AG08395 (cell line): ENCODE measurements around the gene UQCC3.
A peak's percentile ranks its signal among the peaks of the same experiment; 100 is the strongest.
"Not testable (repeated sequence)": the region's sequence is repeated elsewhere in the genome, so short reads cannot be mapped to it uniquely, and the experiment has no call there.

Experiments used
- DNase-seq: peaks from one replicate; pipeline ENCODE4 v3.0.0; 2012; ENCODE audit warnings: mixed read lengths, low spot score

UQCC3 gene, protein sequence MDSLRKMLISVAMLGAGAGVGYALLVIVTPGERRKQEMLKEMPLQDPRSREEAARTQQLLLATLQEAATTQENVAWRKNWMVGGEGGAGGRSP

DNA sequence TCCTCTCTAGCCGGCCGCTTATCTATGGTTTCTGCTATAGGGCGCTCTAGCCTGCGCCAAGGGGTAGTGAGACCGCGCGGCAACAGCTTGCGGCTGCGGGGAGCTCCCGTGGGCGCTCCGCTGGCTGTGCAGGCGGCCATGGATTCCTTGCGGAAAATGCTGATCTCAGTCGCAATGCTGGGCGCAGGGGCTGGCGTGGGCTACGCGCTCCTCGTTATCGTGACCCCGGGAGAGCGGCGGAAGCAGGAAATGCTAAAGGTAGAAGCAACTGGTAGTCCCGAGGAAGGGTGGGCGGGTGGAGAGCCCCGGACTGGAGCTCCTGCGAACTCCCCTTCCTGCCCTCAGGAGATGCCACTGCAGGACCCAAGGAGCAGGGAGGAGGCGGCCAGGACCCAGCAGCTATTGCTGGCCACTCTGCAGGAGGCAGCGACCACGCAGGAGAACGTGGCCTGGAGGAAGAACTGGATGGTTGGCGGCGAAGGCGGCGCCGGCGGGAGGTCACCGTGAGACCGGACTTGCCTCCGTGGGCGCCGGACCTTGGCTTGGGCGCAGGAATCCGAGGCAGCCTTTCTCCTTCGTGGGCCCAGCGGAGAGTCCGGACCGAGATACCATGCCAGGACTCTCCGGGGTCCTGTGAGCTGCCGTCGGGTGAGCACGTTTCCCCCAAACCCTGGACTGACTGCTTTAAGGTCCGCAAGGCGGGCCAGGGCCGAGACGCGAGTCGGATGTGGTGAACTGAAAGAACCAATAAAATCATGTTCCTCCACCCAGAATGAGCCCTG lies at the start of gene UQCC3, which contains the start of gene LBHD1:
TSS of gene UQCC3 (plus strand) at position 66 of the 782 bp plus-strand sequence. CDS start at position 139, 73 bp downstream.
TSS of gene LBHD1 (minus strand) at position 660 of the 782 bp plus-strand sequence. CDS start 2,236 bp downstream, outside the sequence.
- DNase-seq, result peak; percentile 69

DNA sequence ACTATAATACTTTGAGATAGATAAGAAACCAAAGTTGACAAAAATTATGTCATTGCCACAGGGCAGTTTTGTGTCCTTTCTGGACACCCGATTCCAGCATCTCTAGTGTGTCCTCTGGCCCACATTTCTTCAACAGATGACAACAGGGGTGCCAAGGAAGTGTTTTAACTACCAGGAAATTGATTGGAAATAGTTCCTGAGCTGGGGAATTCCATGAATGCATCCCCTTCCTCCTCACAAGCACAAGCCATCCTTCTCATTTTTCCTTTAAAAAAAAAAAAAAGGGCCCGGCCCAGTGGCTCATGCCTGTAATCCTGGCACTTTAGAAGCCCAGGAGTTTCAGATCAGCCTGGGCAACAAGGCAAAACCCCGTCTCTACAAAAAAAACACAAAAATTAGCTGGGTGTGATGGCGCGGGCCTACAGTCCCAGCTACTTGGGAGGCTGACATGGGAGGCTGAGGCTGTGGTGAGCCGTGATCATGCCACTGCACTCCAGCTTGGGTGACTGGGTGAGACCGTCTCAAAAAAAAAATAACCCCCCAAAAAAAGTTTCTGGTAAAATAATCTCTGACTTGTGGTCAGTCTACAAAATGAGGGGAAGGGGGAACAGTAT lies 48.9 kb upstream of the UQCC3 start:
- DNase-seq, result no peak

- DNase-seq, result no peak
These were observed 43.8 kb upstream of the UQCC3 start for GRCh38 chr11:62627713-62628112.

DNA sequence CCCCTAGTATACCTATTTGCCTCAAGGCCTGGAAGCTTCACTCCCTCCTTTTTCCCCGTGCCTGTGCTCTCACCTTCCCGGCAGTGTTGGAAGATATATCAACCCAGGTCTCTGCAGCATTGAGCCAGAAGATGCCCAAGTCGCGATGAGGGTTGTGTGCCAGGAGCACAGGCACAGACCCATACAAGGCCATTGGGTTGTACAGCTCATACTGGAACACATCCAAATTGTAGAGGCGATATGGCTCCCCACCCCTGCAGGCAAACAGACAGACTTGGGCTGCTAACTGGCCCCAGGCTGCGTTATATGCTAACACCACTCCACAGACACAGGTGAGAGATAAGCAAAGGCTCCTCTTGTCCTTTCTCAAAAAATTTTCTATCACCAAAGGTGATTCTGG lies 39.0 kb upstream of the UQCC3 start:
- no peak for DNase-seq

- no peak for DNase-seq
These were observed 27.3 kb upstream of the UQCC3 start for GRCh38 chr11:62644220-62644619.

DNA sequence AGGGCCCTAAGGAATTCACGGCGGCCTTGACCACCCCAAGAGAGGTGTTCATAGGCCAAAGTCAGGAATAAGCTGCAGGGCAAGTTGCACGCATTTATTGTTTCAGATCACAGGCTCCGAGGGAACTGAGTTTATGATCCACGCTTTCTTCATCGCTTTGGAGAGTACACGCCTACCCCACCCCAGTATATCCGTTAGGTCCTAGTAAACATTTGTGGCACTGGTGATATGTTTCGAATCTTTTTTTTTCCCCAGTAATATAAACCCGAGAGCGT lies 25.9 kb upstream of the UQCC3 start:
- DNase-seq, result no peak

DNA sequence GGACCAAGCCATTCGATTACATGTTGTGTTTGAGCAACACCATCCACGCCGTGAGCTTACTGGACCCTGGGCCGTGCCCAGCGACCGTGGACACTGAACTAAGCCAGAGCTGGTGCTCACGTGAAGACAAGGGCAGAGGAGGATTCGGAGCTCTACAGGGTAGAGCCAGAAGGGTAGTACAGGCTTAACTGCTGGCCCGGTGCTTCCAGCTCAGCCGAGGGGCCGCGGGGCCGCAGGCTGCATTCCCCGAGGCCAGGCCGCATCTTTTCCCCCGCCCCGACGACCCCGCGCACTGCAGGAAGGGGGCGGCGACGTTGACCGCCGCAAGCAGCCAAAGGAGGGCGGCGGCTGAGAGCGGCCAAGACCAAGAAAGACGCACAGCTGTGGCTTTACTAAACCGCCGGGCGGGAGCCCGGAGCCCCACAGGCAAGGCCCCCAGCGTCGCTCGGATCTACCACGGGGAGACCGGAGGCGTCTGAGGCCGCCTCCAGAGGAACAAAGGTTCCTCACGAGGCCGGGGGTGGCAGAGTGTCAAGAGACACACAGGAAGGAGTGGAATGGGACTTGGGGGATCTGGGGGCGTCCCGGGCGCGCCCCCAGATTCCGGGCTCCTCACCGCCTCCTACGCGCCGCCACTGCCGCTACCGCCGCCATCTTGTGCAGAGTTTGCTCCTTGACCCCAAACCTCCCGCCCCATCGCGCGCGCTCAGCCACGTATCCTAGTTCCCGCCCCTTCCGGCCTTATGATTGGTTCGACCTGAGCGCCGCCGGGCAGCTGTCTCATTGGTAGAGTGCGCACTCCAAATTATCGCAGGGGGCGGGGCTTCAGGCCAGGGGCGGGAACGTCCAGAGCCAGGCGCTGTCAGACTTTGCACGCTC lies 25.3 kb upstream of the UQCC3 start, which contains the start of gene GANAB:
TSS of gene GANAB (minus strand) at position 668 of the 879 bp plus-strand sequence. CDS start at position 654, 14 bp downstream.
- DNase-seq, result peak; percentile 100

GRCh38 chr11:62646825-62647608 lies 24.5 kb upstream of the UQCC3 start:
- DNase-seq, result no peak

- DNase-seq, result peak; percentile 29
These were observed 23.9 kb upstream of the UQCC3 start for GRCh38 chr11:62647609-62648005.

DNA sequence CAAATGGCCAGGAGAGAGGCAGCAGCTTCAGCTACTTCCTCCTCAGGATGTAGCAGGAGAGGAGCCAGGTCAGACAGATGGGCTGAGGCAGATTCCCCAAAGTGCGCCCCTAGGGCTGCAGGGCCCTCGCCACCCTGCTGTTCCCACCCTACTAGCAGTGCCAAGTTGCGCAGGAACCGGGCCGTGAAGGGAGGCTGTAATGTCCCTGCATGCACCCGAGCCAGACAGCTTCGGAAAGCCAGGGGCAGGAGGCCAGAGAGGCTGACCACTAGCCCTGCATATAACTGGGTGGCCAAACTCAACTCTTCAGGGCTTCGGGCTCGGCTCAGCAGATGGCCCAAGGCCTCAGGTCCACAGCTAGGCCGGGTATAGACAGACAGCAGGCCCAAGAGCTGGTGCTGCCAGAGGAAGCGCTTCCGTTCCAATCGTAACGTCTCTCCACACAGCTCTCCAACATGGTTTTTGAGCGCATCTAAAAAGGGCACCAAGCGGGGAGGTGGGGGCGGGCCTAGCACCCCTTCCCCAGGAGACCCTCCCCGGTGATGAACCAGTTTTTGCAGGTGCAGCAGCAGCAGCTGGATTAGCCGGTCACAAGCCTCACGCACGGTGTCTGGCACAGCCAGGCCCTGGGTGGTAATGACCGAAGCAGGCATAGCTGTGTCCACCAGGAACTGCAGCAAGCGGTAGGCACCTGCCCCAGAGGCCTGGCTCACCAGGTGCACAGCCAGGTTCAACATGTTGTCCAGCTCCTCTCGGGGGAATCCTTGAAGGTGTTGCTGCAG lies 23.1 kb upstream of the UQCC3 start:
- DNase-seq, result no peak

GRCh38 chr11:62648967-62649364 lies 22.5 kb upstream of the UQCC3 start:
- DNase-seq, result no peak

GRCh38 chr11:62649486-62649885 lies 22.0 kb upstream of the UQCC3 start:
- DNase-seq, result no peak

DNA sequence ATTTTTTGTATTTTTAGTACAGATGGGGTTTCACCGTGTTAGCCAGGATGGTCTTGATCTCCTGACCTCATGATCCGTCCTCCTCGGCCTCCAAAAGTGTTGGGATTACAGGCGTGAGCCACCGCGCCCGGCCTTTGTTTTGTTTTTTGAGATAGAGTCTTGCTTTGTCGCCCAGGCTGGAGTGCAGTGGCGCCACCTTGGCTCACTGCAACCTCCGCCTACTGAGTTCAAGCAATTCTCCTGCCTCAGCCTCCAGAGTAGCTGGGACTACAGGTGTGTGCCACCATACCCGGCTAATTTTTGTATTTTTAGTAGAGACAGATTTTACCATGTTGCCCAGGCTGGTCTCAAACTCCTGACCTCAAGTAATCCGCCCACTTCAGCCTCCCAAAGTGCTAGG lies 21.2 kb upstream of the UQCC3 start:
- DNase-seq, result not testable (repeated sequence)

DNA sequence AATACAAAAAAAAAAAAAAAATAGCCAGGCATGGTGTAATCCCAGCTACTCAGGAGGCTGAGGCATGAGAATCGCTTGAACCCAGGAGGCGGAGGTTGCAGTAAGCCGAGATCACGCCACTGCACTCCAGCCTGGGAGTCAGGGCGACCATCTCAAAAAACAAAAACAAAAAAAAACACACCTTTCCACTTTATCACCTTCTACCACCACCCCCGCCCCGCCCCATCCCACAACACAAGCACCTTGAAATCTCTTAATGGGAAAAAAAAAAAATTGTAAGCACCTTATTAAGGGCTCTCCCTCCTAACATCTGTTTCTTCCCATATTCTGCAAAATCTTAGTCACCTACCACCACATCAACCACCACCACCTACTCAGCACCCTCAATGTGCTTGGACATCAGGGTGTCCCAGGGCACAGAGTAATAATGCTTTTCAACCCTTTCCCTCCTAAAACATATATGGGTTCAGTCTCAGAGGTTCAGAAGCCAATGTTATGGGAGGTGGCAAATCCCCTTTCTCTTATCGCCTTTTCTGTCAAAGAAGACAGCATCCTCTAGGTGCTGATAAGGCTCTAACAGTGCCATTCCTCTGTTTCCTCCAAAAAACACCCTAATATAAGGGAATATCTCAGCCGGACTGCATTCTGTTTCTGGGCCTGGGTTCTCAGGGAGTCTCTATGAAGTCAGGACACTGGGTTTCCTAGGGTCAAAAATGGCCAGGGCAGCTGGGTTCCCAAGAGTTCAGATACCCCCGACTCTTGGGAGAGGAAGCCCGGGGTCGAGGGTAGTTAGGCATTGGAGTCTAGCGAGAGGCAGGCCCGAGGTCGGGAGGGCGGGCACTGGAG lies 19.1 kb upstream of the UQCC3 start:
- no peak for DNase-seq

DNA sequence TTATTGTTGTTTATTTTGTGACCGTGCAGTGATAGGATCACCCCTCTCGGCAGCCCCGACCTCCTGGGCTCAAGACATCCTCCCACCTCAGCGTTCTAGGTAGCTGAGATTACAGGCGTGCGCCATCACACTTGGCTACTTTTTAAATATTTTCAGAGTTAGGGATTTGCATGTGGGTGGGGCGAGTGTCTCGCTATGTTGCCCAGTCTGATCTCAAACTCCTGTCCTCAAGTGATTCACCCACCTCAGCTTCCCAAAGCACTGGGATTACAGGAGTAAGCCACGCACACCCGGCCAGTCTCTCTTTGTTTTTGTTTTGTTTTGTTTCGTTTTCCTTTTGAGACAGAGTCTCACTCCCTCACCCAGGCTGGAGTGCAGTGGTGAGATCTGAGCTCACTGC lies 17.2 kb upstream of the UQCC3 start:
- DNase-seq, result no peak

DNA sequence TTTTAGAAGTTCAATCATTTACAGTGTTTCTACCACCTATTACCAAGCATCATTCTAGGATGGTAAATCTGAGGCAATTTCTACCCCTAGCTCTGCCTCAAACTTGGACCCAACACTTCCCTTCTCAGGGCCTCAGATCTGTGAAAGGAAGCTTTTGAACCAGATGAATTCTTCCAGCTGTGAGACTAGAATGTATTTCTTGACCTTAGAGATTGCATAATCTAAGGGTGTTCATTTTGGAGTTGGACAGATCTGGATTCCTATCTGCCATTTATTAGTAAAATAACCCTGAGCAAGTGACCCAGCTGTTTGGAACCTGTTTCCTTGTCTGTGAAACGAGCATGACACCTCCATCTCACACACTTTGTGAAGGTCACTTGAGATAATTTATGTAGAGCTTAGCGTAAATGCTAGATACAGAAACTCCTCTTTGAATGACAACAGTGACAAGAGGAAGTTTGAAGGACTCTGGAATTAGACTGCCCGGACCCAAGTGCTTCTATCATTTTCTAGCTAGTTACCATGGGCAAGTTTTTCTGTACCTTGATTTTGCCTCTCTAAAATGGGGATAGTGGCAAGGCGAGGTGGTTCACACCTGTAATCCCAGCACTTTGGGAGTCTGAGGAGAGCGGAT lies 14.6 kb upstream of the UQCC3 start:
- DNase-seq, result no peak

GRCh38 chr11:62664405-62665074 lies 6.9 kb upstream of the UQCC3 start:
- no peak for DNase-seq

DNA sequence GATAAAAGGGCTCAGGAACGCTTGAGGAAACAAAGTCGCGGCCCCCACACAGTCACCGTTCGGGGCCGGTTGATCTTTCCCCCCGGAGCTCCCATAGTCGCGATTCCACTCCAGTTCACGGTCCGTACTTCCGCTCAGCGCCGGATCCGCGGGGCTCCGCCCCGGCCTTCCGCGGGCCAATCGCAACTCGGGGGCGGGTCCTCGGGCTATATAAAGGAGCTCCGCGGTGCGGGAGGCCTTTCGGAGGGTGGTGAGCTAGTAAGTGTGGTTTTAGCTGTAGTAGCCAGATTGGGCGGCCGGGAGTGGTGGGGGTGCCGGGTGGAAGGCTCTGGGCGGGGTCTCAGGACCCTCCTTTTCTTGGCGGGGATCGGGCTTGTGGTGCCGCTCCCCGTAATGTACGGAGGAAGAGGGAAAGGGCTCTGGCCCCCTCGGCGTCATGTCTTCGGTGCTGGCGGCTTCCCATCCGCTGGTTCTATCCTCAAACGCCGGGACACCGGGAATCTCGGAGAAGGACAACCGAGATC lies 6.3 kb upstream of the UQCC3 start, which contains the start of the genes C11orf98 and CSKMT:
TSS of gene C11orf98 (minus strand) at position 136 of the 524 bp plus-strand sequence. CDS start at position 95, 41 bp downstream.
TSS of gene CSKMT (plus strand) at position 238 of the 524 bp plus-strand sequence. CDS start 568 bp downstream, outside the sequence.
- DNase-seq, result peak; percentile 98
